CD4-positive, alpha-beta T cell treated with Interleukin-17A for 1 hour (primary cell): Measurements from ENCODE around the gene SLC18A2.
"Not testable (repeated sequence)": the region's sequence is repeated elsewhere in the genome, so short reads cannot be mapped to it uniquely, and the experiment has no call there.

Experiments used
- DNase-seq: peaks from one replicate; pipeline ENCODE4 v3.0.0-alpha.2; 2020

SLC18A2 gene

DNA sequence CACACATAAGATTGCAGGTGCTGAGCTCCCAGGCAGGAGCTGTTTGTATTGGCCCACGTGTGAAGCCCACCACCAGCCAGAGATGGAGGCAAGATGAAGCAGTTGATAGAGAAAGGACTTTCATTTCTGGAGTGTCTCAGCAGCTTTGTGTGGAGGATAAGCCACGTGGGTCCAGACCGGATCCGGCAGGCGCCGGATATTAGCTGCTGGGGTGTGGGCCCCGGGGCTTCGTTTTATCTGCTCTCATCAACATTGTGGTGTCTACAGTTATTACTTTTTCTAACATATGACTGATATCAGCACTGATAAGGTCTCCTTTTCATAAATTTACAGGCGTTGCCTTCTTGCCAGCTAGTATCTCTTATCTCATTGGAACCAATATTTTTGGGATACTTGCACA is 25.5 kb downstream of the SLC18A2 start:
- DNase-seq: no peak

DNA sequence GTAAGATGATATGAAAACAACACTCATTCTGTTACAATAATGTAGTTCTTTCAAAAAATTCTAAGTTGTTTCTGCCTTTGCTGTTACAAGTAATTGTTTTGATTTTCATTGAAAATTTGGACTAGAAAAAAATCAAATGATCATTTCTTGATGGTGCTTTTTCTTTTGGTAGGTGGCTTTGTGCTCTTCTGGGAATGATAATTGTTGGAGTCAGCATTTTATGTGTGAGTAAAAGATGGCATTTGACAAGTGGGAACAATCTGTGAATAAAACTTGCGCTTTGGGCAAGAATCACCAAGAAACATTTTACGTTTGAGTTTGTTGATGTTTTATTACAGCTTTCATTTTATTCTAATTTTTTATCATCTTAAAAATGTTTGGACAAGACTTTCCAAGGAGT is 25.9 kb downstream of the SLC18A2 start:
- DNase-seq: no peak

DNA sequence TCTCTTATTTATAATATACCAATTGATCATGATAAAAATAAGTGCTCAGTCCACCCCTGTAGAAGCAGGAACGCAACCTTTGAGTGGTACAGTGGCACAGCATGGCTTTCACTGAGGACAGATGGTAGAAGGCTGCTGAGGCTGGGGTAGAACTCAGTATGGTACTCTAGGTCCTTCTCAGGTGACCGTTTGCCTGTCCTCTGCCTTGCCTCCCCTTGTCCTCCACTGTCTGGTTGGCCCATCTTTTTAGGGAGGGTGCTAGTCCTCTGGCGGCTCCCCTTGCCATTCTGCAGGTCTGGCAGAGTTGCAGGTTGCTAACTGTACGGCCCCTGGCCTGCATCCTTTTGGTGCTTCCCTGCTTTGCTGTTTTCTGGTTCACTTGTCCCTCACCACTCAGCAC is 27.3 kb downstream of the SLC18A2 start:
- DNase-seq: no peak

GRCh38 chr10:117268907-117269306 is 28.0 kb downstream of the SLC18A2 start:
- no peak for DNase-seq

DNA sequence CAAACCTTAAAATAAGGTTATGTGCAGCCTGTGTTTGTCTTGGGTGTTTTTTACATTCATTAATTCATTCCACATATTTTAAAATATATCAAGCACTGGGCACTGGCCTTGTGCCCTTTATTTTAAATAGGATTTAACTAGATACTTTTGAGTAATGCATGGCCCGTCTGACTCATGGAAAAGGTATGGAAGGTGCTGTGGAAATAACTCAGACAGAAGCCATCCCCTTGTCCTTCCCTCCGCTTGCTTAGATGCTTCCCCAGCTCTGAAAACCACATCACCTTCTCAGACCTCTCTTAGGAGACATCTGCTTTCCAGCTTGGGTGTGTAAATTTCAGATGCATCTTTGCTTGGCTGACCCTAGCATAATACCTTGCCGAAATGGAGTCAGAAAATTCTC is 30.5 kb downstream of the SLC18A2 start:
- DNase-seq: no peak

DNA sequence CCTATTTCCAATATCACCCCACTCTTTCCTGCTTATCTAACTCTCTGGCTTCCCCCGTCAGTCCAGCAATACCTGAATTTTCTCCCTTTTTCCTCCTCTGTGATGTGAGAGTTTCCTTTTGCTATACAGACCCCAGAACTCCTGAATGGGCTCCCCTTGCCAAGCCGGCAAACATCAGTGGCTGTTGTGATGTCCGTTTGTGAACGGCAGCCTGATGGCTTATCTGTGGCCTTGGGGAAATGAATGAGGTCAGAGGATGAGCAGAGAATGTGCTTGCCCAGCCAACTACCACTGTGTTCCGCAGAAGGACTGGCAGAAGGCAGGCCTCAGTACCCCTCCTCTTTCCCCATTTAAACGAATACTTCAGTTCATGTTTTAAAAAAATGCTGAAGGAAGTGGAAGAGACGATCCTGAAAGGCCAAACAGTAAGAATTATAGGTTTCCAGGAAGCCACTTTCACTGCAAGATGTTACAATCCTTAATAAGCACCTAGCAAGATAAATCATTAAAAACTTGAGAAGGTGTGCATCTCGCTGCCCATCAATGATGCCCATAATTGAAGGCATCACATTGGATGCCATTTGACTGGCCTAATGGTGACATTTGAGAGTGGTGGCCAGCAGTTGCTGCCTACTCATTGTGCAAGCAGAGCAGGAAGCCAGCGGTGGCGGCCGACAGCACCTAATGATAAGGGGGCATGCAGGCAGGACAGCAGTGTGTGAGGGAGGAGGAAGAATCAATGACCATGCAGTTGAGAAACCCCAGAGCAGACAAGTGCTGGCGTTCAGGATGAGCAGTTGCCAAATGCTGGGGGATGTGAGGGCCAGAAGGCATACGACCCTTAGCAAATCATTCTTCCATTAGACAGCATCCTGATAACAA is 31.5 kb downstream of the SLC18A2 start:
- no peak for DNase-seq

DNA sequence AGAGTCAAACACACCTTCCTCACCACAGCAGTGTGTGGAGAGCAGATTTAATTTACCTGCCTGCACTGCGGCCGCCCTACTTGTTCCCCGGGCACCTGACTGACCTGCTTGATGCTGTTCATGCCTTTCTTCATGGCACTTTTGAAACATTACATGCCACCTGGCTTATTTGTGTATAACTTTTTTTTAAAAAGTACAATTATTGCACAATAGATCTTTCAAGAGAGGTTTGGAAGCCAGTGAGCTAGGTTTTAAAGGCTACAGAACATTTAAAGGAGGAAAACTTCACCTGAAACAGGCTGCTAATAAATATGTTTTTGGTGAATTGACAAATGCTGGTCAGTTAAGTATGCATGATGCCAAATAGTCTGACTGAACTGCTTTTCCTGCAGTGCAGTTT is 33.1 kb downstream of the SLC18A2 start:
- DNase-seq: no peak

- no peak for DNase-seq
Observed at GRCh38 chr10:117274509-117274908, 33.6 kb downstream of the SLC18A2 start.

GRCh38 chr10:117275121-117275520 is 34.2 kb downstream of the SLC18A2 start:
- DNase-seq: no peak

GRCh38 chr10:117277675-117278074 is 36.8 kb downstream of the SLC18A2 start:
- DNase-seq: no peak

DNA sequence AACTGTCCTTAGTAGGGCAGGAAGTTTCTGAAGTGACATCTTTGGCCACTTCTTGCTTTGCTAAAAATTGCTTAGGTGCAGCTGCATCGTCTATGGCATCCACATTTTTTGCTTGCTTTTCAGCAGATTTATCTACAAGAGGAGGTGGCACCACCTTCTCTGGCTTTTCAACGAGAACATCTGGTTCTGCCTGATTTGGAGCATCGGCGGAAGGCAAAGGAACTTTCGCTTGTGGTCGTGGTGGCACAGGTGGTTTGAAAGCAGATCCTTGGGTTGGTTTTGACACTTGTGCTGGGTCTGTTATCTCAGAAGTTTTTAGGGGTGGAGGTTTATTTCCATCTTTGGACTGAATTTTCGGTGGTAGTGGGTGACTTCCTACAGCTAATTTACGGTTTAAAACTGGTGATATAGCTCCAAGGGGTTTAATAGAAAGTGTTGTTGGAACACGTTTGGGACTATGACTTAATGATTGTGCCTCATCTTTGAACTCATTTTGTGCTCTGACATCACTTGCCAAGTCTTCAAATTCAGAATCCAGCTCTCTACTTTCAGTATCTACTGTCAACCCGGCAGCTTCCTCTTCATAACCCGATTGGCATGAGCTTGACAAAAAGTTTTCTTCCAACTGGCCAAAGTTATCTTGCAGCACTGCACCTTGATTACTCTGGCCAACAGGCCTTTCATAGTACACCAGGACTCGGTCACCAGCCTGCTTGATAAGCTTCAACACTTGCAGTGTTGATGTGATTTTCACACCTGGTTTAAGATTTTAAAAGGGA is 44.0 kb downstream of the SLC18A2 start:
- DNase-seq: no peak

DNA sequence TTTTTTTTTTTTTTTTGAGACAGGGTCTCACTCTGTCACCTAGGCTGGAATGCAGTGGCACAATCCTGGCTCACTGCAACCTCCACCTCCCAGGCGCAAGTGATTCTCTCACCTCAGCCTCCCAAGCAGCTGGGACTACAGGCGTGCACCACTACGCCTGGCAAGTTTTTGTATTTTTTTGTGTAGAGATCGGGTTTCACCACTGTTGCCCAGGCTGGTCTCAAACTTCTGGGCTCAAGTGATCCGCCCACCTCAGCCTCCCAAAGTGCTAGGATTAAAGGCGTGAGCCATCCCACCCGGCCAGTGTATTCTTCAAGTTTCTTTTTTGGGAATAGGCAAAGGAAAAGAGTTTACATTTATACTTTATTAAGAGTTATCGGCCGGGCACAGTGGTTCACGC is 50.0 kb downstream of the SLC18A2 start:
- not testable (repeated sequence) for DNase-seq

GRCh38 chr10:117294039-117294645 is 53.2 kb downstream of the SLC18A2 start:
- DNase-seq: no peak

DNA sequence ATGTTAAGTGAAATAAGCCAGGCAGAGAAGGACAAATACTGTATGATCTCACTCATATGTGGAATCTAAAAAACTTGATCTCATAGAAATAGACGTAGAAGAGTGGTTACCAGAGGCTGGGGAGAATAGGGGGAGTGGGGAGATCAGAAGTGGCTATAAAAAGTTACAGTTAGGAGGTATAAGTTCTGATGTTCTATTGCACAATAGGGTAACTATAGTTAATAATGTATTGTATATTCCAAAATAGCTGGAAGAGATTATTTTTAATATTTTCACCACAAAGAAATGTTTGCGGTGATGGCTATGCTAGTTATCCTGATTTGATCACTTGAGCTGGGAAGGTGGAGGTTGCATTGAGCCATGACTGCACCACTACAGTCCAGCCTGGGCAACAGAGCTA is 53.8 kb downstream of the SLC18A2 start:
- no peak for DNase-seq

DNA sequence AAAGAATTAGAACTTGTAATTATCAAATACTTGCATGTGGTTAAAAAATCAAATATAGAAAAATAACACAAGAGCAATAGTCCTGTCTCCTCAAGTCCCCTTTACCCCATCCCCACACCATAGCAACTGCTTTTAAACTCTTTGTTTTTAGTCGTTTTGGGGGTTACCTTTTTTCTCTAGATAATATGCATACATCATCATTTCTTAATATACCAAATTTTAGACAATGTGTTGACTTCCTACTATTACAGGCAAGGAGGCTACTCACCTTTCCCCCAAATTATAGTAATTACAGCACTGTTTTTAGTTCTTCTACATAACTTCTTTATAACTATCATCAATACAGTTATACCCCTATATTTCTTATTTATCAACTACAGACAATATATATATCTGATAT is 57.3 kb downstream of the SLC18A2 start:
- DNase-seq: no peak

DNA sequence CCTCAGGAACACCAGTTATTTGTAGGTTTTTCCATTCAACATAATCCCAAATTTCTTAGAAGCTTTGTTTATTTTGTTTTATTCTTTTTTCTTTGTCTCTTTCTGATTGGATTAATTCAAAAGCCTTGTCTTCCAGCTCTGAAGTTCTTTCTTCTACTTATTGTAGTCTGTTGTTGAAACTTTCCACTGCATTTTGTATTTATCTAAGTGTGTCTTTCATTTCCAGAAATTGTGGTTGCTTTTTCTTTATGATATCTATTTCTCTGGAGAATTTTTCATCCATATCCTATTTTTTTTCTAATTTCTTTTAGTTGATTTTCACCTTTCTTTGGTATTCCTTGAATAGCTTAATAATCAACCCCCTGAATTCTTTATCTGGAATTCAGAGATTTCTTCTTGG is 58.5 kb downstream of the SLC18A2 start:
- DNase-seq: no peak

DNA sequence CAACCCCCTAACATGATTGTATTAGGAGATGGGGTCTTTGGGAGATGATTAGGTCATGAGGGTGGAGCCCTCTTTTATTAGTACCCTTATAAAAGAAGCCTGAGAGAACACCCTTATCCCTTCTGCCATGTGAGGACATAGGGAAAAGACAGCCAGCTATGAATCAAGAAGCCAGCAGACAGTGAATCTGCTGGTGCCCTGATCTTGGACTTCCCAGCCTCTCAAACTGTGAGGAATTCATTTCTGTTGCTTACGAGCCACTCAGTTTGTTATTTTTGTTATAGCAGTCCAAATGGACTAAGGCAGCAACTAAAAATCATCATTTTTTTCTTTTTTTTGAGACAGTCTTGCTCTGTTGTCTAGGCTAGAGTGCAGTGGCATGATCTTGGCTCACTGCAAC is 59.8 kb downstream of the SLC18A2 start:
- DNase-seq: no peak

DNA sequence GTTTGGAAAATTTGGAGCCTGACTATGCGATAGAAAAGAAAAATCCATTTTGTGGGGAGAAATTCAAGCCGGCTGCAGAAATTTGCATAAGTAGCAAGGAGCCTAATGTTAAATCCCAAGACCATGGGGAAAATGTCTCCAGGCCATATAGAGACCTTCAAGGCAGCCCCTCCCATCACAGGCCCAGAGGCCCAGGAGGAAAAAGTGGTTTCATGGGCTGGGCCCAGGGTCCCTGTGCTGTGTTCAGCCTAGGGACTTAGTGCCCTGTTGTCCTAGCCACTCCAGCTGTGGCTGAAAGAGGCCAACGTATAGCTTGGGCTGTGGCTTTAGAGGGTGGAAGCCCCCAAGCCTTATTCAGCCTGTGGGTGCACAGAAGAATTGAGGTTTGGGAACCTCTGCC is 62.5 kb downstream of the SLC18A2 start:
- not testable (repeated sequence) for DNase-seq

DNA sequence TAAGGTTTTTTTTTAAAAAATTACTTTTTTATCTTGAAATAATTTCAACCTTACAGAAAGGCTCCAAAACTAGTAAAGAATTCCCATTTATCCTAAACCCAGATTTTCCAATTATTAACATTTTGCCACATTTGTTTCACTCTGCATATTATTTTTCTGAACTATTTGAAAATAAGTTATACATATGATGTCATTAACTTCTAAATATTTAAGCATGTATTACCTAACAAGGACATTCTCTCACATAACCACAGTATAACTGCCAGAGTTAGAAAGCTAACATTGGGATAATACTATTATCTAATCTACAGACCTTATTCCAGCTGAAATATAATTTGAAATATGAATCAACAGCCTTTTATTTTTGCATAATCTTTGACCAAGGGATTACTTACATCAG is 65.8 kb downstream of the SLC18A2 start:
- no peak for DNase-seq

- no peak for DNase-seq
Observed at GRCh38 chr10:117311261-117311660, 70.3 kb downstream of the SLC18A2 start.

- no peak for DNase-seq
Observed at GRCh38 chr10:117312430-117312829, 71.5 kb downstream of the SLC18A2 start.

DNA sequence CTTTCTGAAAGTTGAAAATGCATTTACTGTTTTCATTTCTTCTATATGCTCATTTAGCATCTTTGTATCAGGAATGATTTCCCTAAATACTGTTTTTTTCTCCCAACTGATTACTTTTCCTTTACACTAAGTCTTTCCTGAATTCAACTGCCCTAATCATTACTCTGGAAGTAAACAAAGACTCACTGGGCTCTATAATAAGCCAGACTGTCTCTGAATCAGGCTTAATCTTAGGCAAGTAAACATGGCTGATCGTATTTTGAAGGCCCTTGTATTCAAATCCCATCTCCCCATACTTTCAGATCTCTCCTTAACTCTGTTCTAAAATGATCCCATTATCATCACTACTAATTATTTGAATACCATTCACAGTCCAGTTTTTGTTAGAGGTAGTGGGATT is 72.7 kb downstream of the SLC18A2 start:
- DNase-seq: no peak

- no peak for DNase-seq
Observed at GRCh38 chr10:117316701-117317100, 75.8 kb downstream of the SLC18A2 start.

GRCh38 chr10:117318909-117319308 is 78.0 kb downstream of the SLC18A2 start:
- no peak for DNase-seq
